ENCODE measurements around the gene TPM2. TPM values are rescaled to one million over a fixed set of nuclear protein-coding genes. Genes with fewer than 3 reads are reported as not detected.

TPM2 gene
- total RNA-seq: 2.5 and 4.5 TPM in 2 replicates

DNA sequence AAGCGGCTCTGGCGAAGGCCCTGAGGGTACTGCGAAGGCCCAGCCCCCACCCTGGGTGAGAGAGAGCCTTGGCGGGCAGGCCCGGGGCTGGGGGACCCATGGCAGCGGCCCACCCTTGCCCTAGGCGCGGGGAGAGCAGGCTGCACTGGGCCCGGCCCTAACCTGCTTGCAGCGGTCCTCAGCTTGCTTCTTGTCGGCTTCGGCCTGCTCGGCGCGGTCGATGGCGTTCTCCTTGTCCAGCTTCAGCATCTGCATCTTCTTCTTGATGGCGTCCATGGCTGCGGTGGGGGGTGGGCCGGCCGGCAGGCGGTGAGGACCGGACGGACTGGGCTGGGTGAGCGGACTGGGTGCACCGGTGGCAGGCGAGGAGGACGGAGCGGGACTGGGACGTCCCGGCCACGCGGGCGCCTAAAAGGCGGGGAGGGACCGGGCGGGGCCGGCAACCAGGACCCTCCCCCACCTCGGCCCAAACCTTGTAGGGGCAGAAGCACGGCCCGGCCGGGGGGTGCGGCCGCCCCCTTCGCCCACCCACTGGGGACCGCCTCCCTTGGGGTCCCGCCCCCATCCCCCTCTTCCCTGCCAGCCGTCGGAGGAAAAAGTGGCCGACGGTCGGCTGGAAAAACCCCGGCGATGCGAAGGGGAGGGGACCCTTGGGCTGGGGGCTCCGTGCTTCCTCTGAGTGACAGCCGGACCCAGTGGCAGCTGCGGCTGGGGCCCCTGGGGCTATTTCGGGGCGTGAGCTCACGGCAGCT, at the start of gene TPM2:
Gene TPM2, minus strand, starts transcription at position 384 of the 752 bp plus-strand sequence. Its CDS starts 108 bp downstream, at position 276.
- intact Hi-C loops (cut with micrococcal nuclease): loop anchor here (2.0 kb wide), 3 partner anchors 31 to 85 kb away; partner anchors contain the start of genes CCDC107, RMRP and TESK1
- Mint-ChIP-seq H3K27ac (peak within 1 kb of the TSS; percentile 52), H3K36me3 (ENCODE audit: low read depth) (no peaks in the 10 kb centered on the region), H3K9me3 (no peaks in the 10 kb centered on the region), H3K4me3 (peak within 1 kb of the TSS; percentile 84), H3K4me1 (ENCODE audit: low read depth) (peaks cover 26% of the 10 kb centered on the region), H3K27me3 (ENCODE audit: insufficient read depth) (peaks cover 2% of the 10 kb centered on the region)
- no peak for DNase-seq (ENCODE audit: low spot score)

DNA sequence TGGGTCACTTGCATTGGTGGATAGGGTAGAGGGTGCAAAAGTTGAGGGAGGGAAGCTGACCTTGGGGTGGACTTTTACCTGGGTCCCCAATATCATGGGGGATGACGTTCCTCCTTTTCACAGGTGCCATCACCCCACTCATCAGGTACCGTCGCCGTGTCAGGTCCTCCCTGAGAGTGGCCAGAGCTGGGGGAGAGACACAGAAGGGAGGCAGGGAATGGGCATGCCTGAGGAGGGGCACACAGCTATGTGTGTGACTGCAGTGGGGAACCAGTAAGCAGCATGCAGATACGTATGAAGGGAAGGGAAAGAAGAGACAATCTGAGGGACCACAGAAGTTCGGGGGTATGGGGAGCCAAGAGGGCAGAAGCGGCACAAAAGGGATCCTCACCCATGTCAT, 49.2 kb upstream of the TPM2 start:
- H3K36me3 Mint-ChIP-seq (ENCODE audit: low read depth): peaks cover 55% of the 10 kb centered on the region
- no peaks in the 10 kb centered on the region for H3K27me3 Mint-ChIP-seq (ENCODE audit: insufficient read depth)
- peaks cover 33% of the 10 kb centered on the region for H3K4me1 Mint-ChIP-seq (ENCODE audit: low read depth)
- DNase-seq (ENCODE audit: low spot score): no peak
- no peak overlapping the region for H3K27ac Mint-ChIP-seq
- no peaks in the 10 kb centered on the region for H3K9me3 Mint-ChIP-seq
- intact Hi-C loops (cut with micrococcal nuclease): no loop called here
- no peak overlapping the region for H3K4me3 Mint-ChIP-seq

DNA sequence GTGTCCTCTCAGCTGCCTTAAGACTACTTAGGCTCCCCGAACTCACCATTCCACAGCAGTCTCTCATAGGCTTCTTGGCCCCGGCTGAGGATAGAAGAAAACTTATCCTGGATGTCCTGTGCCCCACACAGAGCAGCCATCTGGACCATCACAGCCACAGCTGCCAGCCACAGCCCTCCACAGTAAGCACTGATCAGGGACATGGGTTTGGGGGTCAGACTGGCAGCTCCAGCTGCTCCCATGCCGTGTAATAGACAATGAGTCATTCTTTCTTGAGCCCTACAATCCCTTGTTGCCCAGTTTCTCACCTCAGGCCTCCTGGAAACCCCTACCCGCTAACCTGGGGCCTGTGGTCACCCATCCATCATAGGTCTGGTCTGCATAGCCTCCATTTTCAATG, 48.5 kb upstream of the TPM2 start:
- Mint-ChIP-seq H3K27me3 (ENCODE audit: insufficient read depth) (no peaks in the 10 kb centered on the region), H3K4me3 (no peak overlapping the region), H3K9me3 (no peaks in the 10 kb centered on the region), H3K4me1 (ENCODE audit: low read depth) (peaks cover 31% of the 10 kb centered on the region), H3K27ac (no peak overlapping the region), H3K36me3 (ENCODE audit: low read depth) (peaks cover 48% of the 10 kb centered on the region)
- DNase-seq (ENCODE audit: low spot score): no peak
- intact Hi-C loops (cut with micrococcal nuclease): no loop called here

DNA sequence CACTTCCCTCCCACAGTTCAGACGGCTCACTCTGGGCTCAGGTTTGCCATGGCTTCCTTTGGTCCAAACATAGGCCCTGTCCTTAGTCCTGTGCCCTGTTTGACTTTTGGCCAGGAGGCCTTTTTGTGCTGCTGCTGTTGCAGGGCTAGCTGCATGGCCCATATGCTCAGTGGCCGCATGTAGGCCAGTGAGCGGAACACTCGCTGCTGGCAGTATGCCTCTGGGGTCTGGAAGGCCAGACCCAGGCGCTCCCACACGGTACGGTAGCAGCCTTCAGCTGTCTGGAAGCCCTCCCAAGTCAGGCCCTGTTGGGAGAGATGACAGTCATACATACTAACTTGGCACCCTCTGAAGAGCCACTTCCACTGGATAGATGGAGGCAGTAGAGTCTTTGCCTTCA, 47.4 kb upstream of the TPM2 start:
- DNase-seq (ENCODE audit: low spot score): no peak
- Mint-ChIP-seq H3K27ac (no peak overlapping the region), H3K9me3 (no peaks in the 10 kb centered on the region), H3K4me3 (no peak overlapping the region), H3K4me1 (ENCODE audit: low read depth) (peaks cover 30% of the 10 kb centered on the region), H3K27me3 (ENCODE audit: insufficient read depth) (no peaks in the 10 kb centered on the region), H3K36me3 (ENCODE audit: low read depth) (peaks cover 43% of the 10 kb centered on the region)
- intact Hi-C loops (cut with micrococcal nuclease): no loop called here

DNA sequence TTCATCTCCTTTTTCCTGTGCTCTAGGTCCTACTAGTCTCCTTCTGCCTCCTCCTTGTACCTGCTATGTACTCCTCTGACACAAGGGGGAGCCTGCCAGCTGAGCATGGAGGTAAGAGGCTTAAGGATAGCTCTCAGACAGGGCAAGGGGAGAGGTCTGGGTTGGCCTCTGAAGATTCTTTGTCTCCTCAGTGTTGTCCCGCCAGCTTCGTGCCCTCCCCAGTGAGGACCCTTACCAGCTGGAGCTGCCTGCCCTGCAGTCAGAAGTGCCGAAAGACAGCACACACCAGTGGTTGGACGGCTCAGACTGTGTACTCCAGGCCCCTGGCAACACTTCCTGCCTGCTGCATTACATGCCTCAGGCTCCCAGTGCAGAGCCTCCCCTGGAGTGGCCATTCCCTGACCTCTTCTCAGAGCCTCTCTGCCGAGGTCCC, 46.5 kb upstream of the TPM2 start:
- H3K36me3 Mint-ChIP-seq (ENCODE audit: low read depth): peaks cover 42% of the 10 kb centered on the region
- peaks cover 22% of the 10 kb centered on the region for H3K4me1 Mint-ChIP-seq (ENCODE audit: low read depth)
- H3K27me3 Mint-ChIP-seq (ENCODE audit: insufficient read depth): no peaks in the 10 kb centered on the region
- no peak overlapping the region for H3K27ac Mint-ChIP-seq
- no peak overlapping the region for H3K4me3 Mint-ChIP-seq
- H3K9me3 Mint-ChIP-seq: no peaks in the 10 kb centered on the region
- intact Hi-C loops (cut with micrococcal nuclease): loop anchor here (1.0 kb wide), 4 partner anchors 12 to 146 kb away; partner anchors contain the start of gene TMEM8B
- peak; percentile 60 for DNase-seq (ENCODE audit: low spot score)

DNA sequence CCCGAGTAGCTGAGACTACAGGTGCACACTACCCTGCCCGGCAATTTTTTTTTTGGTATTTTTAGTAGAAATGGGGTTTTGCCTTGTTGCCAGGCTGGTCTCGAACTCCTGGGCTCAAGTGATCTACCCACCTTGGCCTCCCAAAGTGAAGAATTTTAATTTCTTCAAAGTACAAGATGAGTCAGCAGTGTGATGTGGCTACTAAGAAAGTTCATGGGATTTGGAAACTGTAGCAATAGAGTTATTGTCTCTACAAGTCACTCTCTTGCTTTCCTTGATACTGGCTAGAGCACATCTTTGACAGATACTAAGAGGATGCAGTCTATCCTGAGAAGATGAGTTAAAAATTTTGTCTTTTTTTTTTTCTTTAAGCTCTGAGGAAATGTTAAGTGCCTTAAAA, 44.4 kb upstream of the TPM2 start:
- no peaks in the 10 kb centered on the region for H3K9me3 Mint-ChIP-seq
- peaks cover 22% of the 10 kb centered on the region for H3K4me1 Mint-ChIP-seq (ENCODE audit: low read depth)
- H3K36me3 Mint-ChIP-seq (ENCODE audit: low read depth): peaks cover 40% of the 10 kb centered on the region
- H3K27me3 Mint-ChIP-seq (ENCODE audit: insufficient read depth): no peaks in the 10 kb centered on the region
- DNase-seq (ENCODE audit: low spot score): no peak
- H3K4me3 Mint-ChIP-seq: peak overlapping the region; percentile 40
- intact Hi-C loops (cut with micrococcal nuclease): no loop called here
- H3K27ac Mint-ChIP-seq: peak overlapping the region; percentile 36

DNA sequence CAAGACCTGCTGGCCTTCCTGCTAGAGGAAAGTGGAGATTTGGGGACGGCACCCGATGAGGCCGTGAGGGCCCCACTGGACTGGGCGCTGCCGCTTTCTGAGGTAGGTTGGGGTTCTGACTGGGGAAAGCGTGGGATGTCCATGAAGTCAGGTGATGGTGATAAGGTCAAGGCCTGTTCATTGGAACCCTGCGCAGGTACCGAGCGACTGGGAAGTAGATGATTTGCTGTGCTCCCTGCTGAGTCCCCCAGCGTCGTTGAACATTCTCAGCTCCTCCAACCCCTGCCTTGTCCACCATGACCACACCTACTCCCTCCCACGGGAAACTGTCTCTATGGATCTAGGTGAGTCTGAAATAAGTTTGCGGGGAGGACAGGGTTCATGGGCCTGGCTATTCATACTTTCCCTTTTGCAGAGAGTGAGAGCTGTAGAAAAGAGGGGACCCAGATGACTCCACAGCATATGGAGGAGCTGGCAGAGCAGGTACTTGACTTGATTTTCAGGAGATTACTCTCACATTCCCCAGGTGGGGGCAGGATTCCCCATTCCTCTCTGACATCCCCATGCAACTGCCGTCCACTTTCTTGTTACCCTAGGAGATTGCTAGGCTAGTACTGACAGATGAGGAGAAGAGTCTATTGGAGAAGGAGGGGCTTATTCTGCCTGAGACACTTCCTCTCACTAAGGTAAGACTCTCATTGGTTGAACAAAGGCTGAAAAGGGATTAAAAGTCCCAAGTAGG, 43.2 kb upstream of the TPM2 start:
- Mint-ChIP-seq H3K9me3 (no peaks in the 10 kb centered on the region), H3K36me3 (ENCODE audit: low read depth) (peaks cover 29% of the 10 kb centered on the region), H3K27me3 (ENCODE audit: insufficient read depth) (no peaks in the 10 kb centered on the region), H3K4me3 (no peak overlapping the region), H3K27ac (peak overlapping the region; percentile 92), H3K4me1 (ENCODE audit: low read depth) (peaks cover 22% of the 10 kb centered on the region)
- no peak for DNase-seq (ENCODE audit: low spot score)
- intact Hi-C loops (cut with micrococcal nuclease): loop anchor here (1.0 kb wide), 12 partner anchors 16 to 661 kb away; partner anchors contain the start of genes ATOSB, CLTA, GBA2 and GNE

DNA sequence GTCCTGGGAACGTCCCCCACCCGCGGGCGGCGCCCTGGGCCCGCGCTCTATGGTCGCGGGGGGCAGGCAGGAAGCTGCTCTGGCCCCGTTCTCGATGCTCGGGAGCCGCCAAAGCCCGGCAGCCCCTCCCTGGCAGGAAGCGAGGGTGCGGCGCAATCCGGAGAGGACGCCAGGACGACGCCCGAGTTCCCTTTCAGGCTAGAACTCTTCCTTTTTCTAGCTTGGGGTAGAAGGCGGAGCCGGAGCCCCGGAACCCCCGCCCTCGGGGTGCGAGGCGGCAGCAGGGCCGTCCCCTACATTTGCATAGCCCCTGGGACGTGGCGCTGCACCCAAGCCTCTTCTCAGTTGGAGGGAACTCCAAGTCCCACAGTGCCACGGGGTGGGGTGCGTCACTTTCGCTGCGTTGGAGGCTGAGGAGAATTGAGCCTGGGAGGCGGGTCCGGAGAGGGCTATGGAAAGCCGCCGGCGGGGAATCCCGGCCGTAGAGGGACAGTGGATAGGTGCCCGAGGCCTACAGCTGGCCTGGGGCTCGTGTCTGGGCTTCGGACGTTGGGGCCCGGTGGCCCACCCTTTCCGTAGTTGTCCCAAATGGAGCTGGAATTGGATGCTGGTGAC, 42.6 kb upstream of the TPM2 start, which contains the start of the genes CREB3 and TLN1:
Gene CREB3, plus strand, starts transcription at position 482 of the 615 bp plus-strand sequence. Its CDS starts 107 bp downstream, at position 589.
Gene TLN1, minus strand, starts transcription at position 11 of the 615 bp plus-strand sequence. CDS start 6,501 bp downstream, outside the sequence.
- peak; percentile 98 for DNase-seq (ENCODE audit: low spot score)
- intact Hi-C loops (cut with micrococcal nuclease): loop anchor here (1.0 kb wide), 12 partner anchors 17 to 660 kb away; partner anchors contain the start of genes ATOSB, CLTA, GBA2 and GNE
- Mint-ChIP-seq H3K4me3 (no peak within 1 kb of the TSS), H3K36me3 (ENCODE audit: low read depth) (peaks cover 26% of the 10 kb centered on the region), H3K27ac (peak within 1 kb of the TSS; percentile 92), H3K27me3 (ENCODE audit: insufficient read depth) (no peaks in the 10 kb centered on the region), H3K9me3 (no peaks in the 10 kb centered on the region), H3K4me1 (ENCODE audit: low read depth) (peaks cover 22% of the 10 kb centered on the region)

DNA sequence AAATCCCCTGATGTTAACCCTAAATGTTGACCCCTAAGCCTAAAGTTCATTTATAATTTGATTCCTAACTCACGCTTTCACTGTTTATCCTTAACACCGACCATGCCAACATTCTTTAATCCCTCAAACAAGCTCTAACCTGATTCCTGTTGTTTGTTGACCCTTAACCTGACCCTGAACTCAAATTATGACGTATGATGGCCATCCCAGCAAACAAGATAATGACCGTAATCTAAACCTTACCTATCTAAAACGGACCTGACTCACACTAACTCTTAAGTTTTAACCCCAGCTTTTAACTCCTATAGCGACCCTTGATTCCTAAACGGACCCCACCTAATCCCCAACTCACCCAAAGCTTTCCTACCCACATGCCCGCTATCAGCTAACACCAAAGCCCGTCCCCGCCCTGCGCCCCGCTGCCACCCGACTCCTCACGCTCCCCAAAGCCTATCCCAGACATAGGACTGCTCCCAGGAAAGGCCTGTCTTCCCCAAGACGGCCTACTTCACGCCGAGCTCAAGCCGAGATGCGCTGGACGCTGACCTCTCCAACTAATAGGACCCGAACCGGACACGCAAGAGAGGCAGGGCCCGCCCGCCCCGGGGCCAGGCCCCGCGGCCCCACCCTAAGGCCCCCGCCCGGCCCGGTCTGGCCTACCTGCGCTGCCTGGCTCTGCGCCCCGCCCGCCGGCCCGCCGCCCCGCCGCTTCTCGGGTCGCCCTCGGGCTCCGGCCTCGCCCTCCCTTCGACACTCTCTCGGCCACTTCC, 41.9 kb upstream of the TPM2 start:
- H3K4me3 Mint-ChIP-seq: no peak overlapping the region
- H3K27ac Mint-ChIP-seq: peak overlapping the region; percentile 92
- H3K36me3 Mint-ChIP-seq (ENCODE audit: low read depth): peaks cover 28% of the 10 kb centered on the region
- intact Hi-C loops (cut with micrococcal nuclease): loop anchor here (1.0 kb wide), 12 partner anchors 18 to 659 kb away; partner anchors contain the start of genes ATOSB, CLTA, GBA2 and GNE
- no peaks in the 10 kb centered on the region for H3K27me3 Mint-ChIP-seq (ENCODE audit: insufficient read depth)
- H3K9me3 Mint-ChIP-seq: no peaks in the 10 kb centered on the region
- H3K4me1 Mint-ChIP-seq (ENCODE audit: low read depth): peaks cover 22% of the 10 kb centered on the region
- DNase-seq (ENCODE audit: low spot score): no peak

DNA sequence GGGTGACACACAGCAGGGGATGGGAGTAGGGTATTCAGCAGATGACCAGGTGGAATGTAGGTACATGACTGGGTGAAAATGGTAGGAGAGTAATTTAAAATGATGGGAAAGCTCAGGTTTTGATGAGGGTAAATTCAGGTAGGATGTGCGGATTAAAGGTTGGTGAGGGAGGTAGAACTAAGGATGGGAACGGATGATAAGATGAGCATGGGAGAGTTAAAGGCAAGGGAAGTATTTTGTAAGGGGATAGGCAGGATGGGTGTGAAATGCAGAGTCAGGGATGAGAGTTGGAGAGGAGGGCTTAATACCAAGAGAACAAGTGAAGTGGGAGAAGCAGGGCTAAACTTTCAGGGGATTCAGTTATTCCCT, 40.7 kb upstream of the TPM2 start:
- no peak for DNase-seq (ENCODE audit: low spot score)
- intact Hi-C loops (cut with micrococcal nuclease): no loop called here
- Mint-ChIP-seq H3K36me3 (ENCODE audit: low read depth) (peaks cover 26% of the 10 kb centered on the region), H3K27ac (no peak overlapping the region), H3K9me3 (no peaks in the 10 kb centered on the region), H3K4me3 (no peak overlapping the region), H3K27me3 (ENCODE audit: insufficient read depth) (no peaks in the 10 kb centered on the region), H3K4me1 (ENCODE audit: low read depth) (peaks cover 16% of the 10 kb centered on the region)

DNA sequence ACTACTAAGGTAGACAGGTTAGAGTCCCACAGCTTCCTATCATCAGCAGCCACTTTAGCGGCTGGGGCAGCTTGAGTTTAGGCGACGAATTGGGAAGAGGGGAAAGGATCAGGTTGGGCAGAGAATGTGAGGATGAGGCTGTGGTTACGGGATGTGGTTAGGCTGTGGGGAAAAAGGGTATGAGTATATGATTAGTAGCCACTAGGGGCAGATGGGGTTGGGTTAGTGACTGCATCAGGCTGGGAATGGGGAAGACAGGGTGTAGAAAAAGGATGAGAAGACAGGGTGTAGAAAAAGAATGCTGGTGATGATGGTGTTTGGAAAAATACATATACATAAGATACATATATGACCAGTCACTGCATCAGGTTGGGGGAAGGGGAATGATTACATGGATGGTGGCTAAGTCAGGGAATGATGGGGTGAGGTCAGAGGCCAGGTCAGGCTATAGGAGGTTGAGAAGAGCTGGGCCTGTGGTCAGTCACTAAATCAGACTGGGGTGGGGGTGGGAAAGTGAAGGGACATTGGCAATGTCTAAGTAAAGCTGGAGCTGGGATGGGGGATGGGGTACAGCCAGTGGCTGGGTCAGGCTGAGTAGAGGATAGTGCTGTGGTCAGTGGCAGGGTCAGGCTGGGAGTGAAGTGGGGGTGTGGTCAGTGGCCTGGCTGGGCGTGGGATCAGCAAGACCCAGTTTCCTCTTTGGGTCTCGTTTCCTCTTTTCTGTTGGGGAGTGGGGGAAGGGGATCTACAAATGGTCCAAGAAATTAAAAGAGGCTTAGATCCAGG, 40.2 kb upstream of the TPM2 start:
- no peak overlapping the region for H3K27ac Mint-ChIP-seq
- no peaks in the 10 kb centered on the region for H3K27me3 Mint-ChIP-seq (ENCODE audit: insufficient read depth)
- H3K4me3 Mint-ChIP-seq: no peak overlapping the region
- no peaks in the 10 kb centered on the region for H3K9me3 Mint-ChIP-seq
- peak; percentile 20 for DNase-seq (ENCODE audit: low spot score)
- intact Hi-C loops (cut with micrococcal nuclease): loop anchor here (2.0 kb wide), 3 partner anchors 33 to 111 kb away; partner anchors contain the start of genes CD72 and TPM2
- peaks cover 25% of the 10 kb centered on the region for H3K36me3 Mint-ChIP-seq (ENCODE audit: low read depth)
- peaks cover 14% of the 10 kb centered on the region for H3K4me1 Mint-ChIP-seq (ENCODE audit: low read depth)
